ENCODE data around the gene SERPINA1.
"Not testable (repeated sequence)": the region's sequence is repeated elsewhere in the genome, so short reads cannot be mapped to it uniquely, and the experiment has no call there.

SERPINA1 gene

GRCh38 chr14:94382716-94383596 lies 5.4 kb downstream of the SERPINA1 start:
- DNase-seq = no peak

GRCh38 chr14:94382099-94382715 lies 6.2 kb downstream of the SERPINA1 start:
- no peak for DNase-seq

GRCh38 chr14:94381149-94382030 lies 7.0 kb downstream of the SERPINA1 start:
- DNase-seq = no peak

GRCh38 chr14:94380225-94381148 lies 7.9 kb downstream of the SERPINA1 start:
- no peak for DNase-seq

GRCh38 chr14:94379291-94380224 lies 8.8 kb downstream of the SERPINA1 start:
- DNase-seq = no peak

- DNase-seq = no peak
Measured at GRCh38 chr14:94378527-94379290, 9.7 kb downstream of the SERPINA1 start.

GRCh38 chr14:94377866-94378470 lies 10.4 kb downstream of the SERPINA1 start:
- DNase-seq = no peak

GRCh38 chr14:94376976-94377865 lies 11.2 kb downstream of the SERPINA1 start:
- no peak for DNase-seq

- DNase-seq = no peak
Measured at GRCh38 chr14:94376108-94376975, 12.1 kb downstream of the SERPINA1 start.

- no peak for DNase-seq
Measured at GRCh38 chr14:94375552-94376107, 12.8 kb downstream of the SERPINA1 start.

GRCh38 chr14:94374749-94375260 lies 13.6 kb downstream of the SERPINA1 start:
- no peak for DNase-seq

GRCh38 chr14:94374116-94374515 lies 14.3 kb downstream of the SERPINA1 start:
- DNase-seq = no peak

GRCh38 chr14:94373708-94374107 lies 14.7 kb downstream of the SERPINA1 start:
- no peak for DNase-seq

- no peak for DNase-seq
Measured at GRCh38 chr14:94372021-94372605, 16.3 kb downstream of the SERPINA1 start.

GRCh38 chr14:94370524-94370910 lies 17.9 kb downstream of the SERPINA1 start:
- no peak for DNase-seq

- DNase-seq = not testable (repeated sequence)
Measured at GRCh38 chr14:94369766-94370523, 18.5 kb downstream of the SERPINA1 start.
